MM.1S (cell line): ENCODE data around the gene DISP2.

ENCODE experiments used
- CTCF ChIP-seq: fragments of 300-600 bp; sonication (generic); IDR thresholded peaks from 2 replicates; pipeline ENCODE4 v1.5.1; 2016; ENCODE audit warnings: antibody characterized with exemption, low read length, mixed read lengths
- EZH2phosphoT487 ChIP-seq: fragments of 300-600 bp; sonication (generic); IDR thresholded peaks from 2 replicates; pipeline ENCODE4 v1.6.1; 2018; ENCODE audit warnings: antibody characterized with exemption, low read length

- TF ChIP-seq CTCF = no peak
- TF ChIP-seq EZH2phosphoT487 = no peak
Observed at GRCh38 chr15:40327457-40327856, 30.6 kb upstream of the DISP2 start.
